GM19397 (cell line): Measurements from ENCODE around the gene PCMTD2.

Source experiments
- ATAC-seq: cut with Tn5 transposase; IDR thresholded peaks from one replicate; pipeline ENCODE4 v1.9.1; 2021; ENCODE audit warnings: mild to moderate bottlenecking, moderate library complexity; ENCODE audit not compliant: unreplicated experiment

Gene PCMTD2

GRCh38 chr20:64255361-64256281 is at the start of gene PCMTD2:
TSS of gene PCMTD2 (plus strand) at chr20:64255748. CDS start at chr20:64259966, 4,218 bp downstream.
- peak; percentile 78 for ATAC-seq

- ATAC-seq: no peak
Measured at GRCh38 chr20:64206614-64207013, 48.9 kb upstream of the PCMTD2 start.

DNA sequence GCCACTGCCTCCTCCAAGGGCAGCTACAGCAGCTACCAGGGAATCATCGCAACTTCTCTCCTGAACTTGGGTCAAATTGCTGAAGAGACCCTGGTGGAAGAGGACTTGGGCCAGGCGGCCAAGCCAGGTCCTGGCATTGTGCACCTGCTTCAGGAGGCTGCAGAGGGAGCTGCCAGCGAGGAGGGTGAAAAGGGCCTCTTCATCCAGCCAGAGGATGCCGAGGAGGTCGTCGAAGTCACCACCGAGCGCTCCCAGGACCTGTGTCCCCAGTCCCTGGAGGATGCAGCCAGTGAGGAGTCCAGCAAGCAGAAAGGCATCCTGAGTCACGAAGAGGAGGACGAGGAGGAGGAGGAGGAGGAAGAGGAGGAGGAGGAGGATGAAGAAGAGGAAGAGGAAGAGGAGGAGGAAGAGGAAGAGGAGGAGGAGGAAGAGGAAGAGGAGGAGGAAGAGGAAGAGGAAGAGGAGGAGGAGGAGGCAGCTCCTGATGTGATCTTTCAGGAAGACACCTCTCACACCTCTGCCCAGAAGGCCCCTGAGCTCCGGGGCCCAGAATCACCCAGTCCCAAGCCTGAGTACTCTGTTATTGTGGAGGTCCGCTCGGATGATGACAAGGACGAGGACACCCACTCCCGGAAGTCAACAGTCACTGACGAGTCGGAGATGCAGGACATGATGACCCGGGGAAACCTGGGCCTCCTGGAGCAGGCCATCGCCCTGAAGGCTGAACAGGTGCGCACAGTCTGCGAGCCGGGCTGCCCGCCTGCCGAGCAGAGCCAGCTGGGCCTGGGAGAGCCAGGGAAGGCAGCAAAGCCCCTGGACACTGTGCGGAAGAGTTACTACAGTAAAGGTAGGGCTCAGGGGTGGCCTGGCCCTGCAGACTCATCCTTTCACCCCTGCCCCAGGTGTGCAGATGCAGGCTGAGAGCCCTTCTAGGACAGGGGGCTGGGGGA is 47.6 kb upstream of the PCMTD2 start:
- no peak for ATAC-seq

- ATAC-seq: no peak
Measured at GRCh38 chr20:64209148-64209547, 46.4 kb upstream of the PCMTD2 start.

- ATAC-seq: no peak
Measured at GRCh38 chr20:64210656-64211369, 44.7 kb upstream of the PCMTD2 start.

- no peak for ATAC-seq
Measured at GRCh38 chr20:64211874-64212658, 43.5 kb upstream of the PCMTD2 start.

DNA sequence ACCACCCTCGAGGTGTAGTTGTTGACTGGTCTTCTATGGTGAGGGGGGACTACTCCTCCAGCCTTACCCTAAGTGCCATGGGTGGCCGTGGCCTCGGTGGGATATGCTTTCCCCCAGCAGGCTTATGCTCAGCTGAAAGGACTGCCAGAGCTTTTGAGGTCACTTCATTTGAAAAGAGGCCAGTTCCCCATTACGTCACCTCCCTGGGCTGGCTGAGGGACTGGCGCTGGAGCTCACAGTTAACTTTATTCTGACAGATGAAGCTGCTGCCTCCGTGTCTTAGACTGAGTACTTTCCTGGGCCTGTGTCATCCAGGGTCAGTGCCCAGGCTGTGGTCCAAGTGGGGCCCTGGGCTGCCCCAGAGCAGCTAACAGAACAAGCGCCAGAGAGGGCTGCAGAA is 42.8 kb upstream of the PCMTD2 start:
- ATAC-seq: no peak

DNA sequence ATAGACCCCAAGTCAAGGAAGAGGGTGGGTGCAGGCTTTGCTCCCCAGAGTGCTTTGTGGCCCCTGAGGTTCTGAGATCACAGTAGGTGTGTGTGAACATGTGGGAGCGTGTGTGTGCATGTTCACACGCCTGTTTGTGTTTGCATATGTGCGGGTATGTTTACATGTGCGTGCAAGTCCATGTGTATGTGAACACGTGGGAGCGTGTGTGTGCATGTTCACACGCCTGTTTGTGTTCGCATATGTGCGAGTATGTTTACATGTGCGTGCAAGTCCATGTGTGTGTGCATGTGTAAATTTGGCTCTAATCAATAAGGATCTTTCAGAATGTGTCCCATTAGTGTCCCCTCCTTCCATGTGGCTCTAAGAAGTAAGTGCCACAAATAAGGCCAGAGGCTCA is 41.4 kb upstream of the PCMTD2 start:
- ATAC-seq: no peak

DNA sequence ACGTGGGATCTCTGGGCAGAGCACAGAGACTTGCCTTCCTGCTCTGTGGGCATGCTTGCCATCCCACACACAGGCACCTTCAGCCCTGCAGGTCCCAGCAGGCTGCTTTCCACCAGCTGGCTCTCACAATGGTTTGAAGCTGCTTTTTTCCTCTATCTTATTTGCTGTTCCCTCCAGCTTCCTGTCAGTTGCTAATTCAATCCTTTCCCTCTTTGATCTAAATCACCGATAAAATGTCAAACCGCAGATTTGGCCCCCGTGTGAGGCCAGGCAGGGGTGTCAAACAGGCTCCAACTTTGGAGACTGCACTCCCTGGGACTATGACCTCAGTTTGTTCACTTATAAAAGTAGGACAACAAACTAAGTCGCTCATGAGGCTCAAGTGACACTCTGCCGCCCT is 40.6 kb upstream of the PCMTD2 start:
- no peak for ATAC-seq

DNA sequence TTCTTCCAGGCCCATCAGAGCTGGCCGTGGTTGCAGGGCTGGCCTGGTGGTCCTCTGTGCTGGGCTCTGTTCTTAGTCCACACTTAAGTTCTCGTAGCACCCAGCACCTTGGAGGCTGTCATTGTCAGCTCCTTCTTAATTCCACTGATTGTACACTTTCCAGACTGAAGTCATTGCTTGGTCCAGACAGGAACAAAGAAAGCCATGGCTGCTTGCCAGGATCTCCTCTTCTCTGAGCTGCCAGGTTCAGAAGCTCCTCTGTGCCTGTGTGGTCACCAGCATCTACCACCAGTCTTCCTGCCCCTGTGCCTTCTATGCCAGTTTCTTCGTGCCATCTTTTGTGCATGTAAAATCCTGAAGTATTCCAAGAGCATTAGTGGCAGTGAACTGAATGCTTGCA is 39.5 kb upstream of the PCMTD2 start:
- no peak for ATAC-seq

DNA sequence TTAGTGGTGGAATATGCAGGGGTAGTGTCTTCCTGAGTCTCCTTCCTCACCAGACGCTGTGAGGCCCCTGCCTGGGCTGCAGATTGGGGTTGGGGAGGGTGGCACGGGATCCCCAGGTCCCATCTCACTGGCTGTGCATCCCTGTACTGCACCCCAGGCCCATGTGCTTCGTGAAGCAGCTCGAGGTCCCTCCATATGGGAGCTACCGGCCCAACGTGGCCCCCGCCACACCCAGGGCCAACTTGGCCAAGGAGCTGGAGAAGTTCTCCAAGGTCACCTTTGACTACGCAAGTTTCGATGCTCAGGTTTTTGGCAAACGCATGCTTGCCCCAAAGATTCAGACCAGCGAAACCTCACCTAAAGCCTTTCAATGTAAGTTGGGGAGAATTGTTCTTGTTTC is 38.6 kb upstream of the PCMTD2 start:
- no peak for ATAC-seq

GRCh38 chr20:64217539-64218221 is 37.9 kb upstream of the PCMTD2 start:
- no peak for ATAC-seq

DNA sequence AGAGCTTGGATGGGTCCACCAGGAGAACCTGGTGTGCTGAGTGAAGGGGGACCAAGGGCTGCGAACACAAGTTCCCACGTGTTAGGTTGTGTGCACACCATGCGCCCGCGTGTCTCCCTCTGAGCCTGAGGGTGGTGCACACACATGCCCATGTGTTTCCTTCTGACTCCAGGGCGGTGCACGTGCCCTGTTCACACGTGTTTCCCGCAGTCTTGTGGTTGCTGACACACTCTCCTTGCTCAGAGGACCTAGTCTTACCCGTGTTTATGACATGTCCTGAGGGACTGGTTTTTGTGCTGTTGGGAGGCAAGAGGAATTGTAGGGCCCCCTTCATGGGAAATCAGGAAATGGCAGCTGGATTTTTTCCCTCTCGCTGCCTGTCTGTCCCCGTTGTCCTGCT is 36.3 kb upstream of the PCMTD2 start:
- no peak for ATAC-seq

GRCh38 chr20:64219730-64220129 is 35.8 kb upstream of the PCMTD2 start:
- ATAC-seq: no peak

DNA sequence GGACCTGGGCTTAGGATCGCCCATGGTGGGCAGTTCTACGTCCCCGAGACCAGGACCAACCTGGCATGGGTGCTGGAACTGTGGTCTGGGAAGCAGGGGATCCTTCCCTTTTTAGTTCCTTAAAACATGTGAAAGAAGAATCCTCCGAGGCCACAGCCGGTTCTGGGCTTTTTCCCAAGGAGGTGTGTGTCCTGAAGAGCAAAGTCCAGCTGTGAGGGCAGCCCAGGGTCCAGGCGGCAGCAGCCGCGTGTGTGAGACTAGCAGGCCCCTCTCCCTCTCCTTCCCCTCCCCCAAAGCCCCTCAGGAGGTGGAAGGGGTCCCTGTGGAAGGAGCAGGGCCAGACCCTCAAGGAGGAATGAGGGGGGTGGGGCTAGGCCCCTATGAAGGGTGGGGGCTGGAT is 35.1 kb upstream of the PCMTD2 start:
- no peak for ATAC-seq

DNA sequence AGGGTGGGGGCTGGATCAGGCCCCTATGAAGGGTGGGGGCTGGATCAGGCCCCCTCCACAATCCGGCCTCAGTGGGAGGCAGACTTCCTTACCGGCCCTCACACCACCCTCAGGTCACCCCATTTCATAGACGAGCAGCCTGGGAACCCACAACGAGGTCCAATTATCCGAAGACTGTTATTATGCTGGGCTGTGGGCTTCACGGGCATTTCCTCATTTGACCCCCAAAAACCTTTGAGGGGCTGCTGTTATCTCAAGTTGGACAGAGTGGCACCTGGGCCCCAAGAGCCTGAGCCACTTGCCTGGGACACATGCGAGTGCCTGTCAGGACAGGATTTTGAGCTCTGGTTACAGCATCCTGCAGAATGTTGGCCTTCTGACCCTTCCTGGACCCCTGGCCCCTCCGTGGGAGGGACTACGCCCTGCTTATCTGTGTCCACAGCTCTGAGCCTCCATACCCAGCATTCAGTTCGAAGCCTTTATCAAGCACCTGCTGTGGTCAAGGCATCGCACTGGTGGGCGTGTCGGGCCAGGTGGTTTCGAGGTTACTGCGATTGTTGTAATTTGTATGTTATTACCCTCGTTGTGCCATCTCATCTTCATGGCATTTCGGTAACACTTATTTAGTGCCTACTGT is 34.5 kb upstream of the PCMTD2 start:
- no peak for ATAC-seq

GRCh38 chr20:64222291-64222735 is 33.2 kb upstream of the PCMTD2 start:
- no peak for ATAC-seq

GRCh38 chr20:64222851-64223525 is 32.6 kb upstream of the PCMTD2 start:
- ATAC-seq: no peak
